CD4-positive, alpha-beta T cell (primary cell): ENCODE results near the gene FEM1C. TPM values are rescaled to one million over a fixed set of nuclear protein-coding genes. Genes with fewer than 3 reads are reported as not detected.

ENCODE experiments used
- ATAC-seq: fragments of 200-7000 bp; cut with Tn5 transposase; one replicate; pipeline ENCODE4 v1.10.0; 2022; ENCODE audit warnings: mild to moderate bottlenecking; ENCODE audit not compliant: poor library complexity
- CTCF ChIA-PET: fragments of 350-600 bp; sonication (Branson Sonifier 250); formaldehyde crosslinking; loops from one replicate; lab custom pipeline; 2021; ENCODE audit warnings: antibody characterized with exemption, inconsistent platforms; lab: Charles Lee
- POLR2A ChIA-PET: fragments of 350-600 bp; sonication (Branson Sonifier 250); formaldehyde crosslinking; loops from one replicate; lab custom pipeline; 2021; ENCODE audit warnings: antibody characterized with exemption, inconsistent platforms; lab: Charles Lee
- DNase-seq, 14 experiments: peaks; one replicate each; pipeline ENCODE4 v3.0.0-alpha.2; 2013 to 2020; ENCODE audit warnings: mixed read lengths in 2 of 14
- H3K27ac ChIP-seq, 2 donors: one replicate each; pipeline versions ENCODE4 v1.5.1 to v1.7.0; 2013; ENCODE audit warnings: low read length in 2 of 2, low read depth in 1 of 2, mild to moderate bottlenecking in 1 of 2
- H3K27me3 ChIP-seq, 2 experiments: 1 replicate in 1 of 2; 2 replicates in 1 of 2; pipeline versions ENCODE4 v1.6.1 to v1.7.0; 2013; ENCODE audit warnings: low read length in 2 of 2, control low read depth in 1 of 2, mild to moderate bottlenecking in 1 of 2, moderate library complexity in 1 of 2; ENCODE audit not compliant: insufficient read depth in 2 of 2, control insufficient read depth in 1 of 2
- H3K36me3 ChIP-seq: one replicate; pipeline ENCODE4 v1.6.1; 2013; ENCODE audit warnings: low read length, control low read depth; ENCODE audit not compliant: insufficient read depth
- H3K4me1 ChIP-seq: one replicate; pipeline ENCODE4 v1.6.1; 2013; ENCODE audit warnings: low read length, control low read depth; ENCODE audit not compliant: insufficient read depth
- H3K4me3 ChIP-seq: one replicate; pipeline ENCODE4 v1.5.1; 2013; ENCODE audit warnings: mild to moderate bottlenecking, low read length, moderate library complexity
- H3K9me3 ChIP-seq, 2 experiments: 1 replicate in 1 of 2; 2 replicates in 1 of 2; pipeline versions ENCODE4 v1.6.1 to v1.7.0; 2013; ENCODE audit warnings: low read length in 2 of 2, mild to moderate bottlenecking in 2 of 2, control low read depth in 1 of 2, moderate library complexity in 1 of 2; ENCODE audit not compliant: control insufficient read depth in 1 of 2, insufficient read depth in 1 of 2
- H3K27ac Mint-ChIP-seq: one replicate; pipeline ENCODE4 v1.8.0; 2020; ENCODE audit warnings: mixed read lengths
- H3K27me3 Mint-ChIP-seq: one replicate; pipeline ENCODE4 v1.8.0; 2021; ENCODE audit warnings: mixed read lengths
- H3K36me3 Mint-ChIP-seq: one replicate; pipeline ENCODE4 v1.8.0; 2021; ENCODE audit warnings: low read depth, mixed read lengths
- H3K4me1 Mint-ChIP-seq: one replicate; pipeline ENCODE4 v1.8.0; 2021; ENCODE audit warnings: low read depth, mixed read lengths
- H3K4me3 Mint-ChIP-seq: one replicate; pipeline ENCODE4 v1.8.0; 2020; ENCODE audit warnings: mild to moderate bottlenecking, mixed read lengths
- H3K9me3 Mint-ChIP-seq: one replicate; pipeline ENCODE4 v1.8.0; 2020; ENCODE audit warnings: mixed read lengths
- intact Hi-C, 2 experiments: fragments of 100-400 bp; cut with DNase I in 1 of 2; cut with micrococcal nuclease in 1 of 2; formaldehyde crosslinking; loops; one replicate each; pipeline versions ENCODE4 v1.15.1 to v1.9.0; 2023 to 2025; cut with DNase I, micrococcal nuclease
- total RNA-seq, 174 experiments: library from RNA in 2 of 174; stranded (reverse) in 2 of 174; gene quantifications; one replicate each; pipeline ENCODE4 v1.2.3 and lab custom pipeline; 2021 to 2026
- TF ChIP-seq, protein P1 (sequence below): fragments of 200-600 bp; IDR thresholded peaks from one replicate; pipeline ENCODE4 v1.8.0; 2022; ENCODE audit warnings: antibody characterized with exemption, mild to moderate bottlenecking

The FEM1C gene
- total RNA-seq, 2 experiments from 2014 or later = 43.3 to 44.2 TPM

DNA sequence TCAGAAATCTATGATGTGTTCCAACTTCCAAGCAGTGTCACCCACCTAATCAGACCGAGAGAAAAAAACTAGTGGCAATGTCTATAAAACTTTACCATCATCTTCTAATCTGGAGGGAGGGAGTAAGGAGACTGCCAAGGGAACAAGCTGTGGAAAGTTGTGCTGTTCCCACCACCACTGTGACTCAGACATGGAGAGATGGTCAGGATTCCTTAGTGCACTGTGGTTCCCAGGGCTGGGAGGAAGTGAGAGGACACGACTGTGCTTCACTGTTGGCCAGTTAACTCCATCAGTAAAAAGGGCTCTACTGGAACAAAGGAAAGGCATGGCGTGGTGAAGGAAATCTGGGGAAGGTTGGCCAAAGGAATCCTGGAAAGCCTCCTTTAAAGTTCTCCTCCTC lies 38.9 kb upstream of the FEM1C start:
- Histone ChIP-seq H3K9me3 (no peaks in the 10 kb centered on the region), H3K27me3 (no peaks in the 10 kb centered on the region), H3K27ac (no peak overlapping the region), H3K4me1 (no peaks in the 10 kb centered on the region), H3K4me3 (no peak overlapping the region), H3K36me3 (no peaks in the 10 kb centered on the region)
- no peak for ATAC-seq
- intact Hi-C loops = no loop called here
- DNase-seq = no peak
- no peaks in the 10 kb centered on the region for H3K4me1 Mint-ChIP-seq
- no peaks in the 10 kb centered on the region for H3K9me3 Mint-ChIP-seq
- H3K4me3 Mint-ChIP-seq = no peak overlapping the region
- ChIA-PET CTCF (interaction anchor here (1.1 kb wide), 1 partner anchor 9 kb away, joined by 3 read pairs; no protein-coding TSS in a partner anchor), POLR2A (no interaction called here)
- no peak overlapping the region for H3K27ac Mint-ChIP-seq
- TF ChIP-seq, protein P1, sequence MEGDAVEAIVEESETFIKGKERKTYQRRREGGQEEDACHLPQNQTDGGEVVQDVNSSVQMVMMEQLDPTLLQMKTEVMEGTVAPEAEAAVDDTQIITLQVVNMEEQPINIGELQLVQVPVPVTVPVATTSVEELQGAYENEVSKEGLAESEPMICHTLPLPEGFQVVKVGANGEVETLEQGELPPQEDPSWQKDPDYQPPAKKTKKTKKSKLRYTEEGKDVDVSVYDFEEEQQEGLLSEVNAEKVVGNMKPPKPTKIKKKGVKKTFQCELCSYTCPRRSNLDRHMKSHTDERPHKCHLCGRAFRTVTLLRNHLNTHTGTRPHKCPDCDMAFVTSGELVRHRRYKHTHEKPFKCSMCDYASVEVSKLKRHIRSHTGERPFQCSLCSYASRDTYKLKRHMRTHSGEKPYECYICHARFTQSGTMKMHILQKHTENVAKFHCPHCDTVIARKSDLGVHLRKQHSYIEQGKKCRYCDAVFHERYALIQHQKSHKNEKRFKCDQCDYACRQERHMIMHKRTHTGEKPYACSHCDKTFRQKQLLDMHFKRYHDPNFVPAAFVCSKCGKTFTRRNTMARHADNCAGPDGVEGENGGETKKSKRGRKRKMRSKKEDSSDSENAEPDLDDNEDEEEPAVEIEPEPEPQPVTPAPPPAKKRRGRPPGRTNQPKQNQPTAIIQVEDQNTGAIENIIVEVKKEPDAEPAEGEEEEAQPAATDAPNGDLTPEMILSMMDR = no peak
- H3K36me3 Mint-ChIP-seq = no peaks in the 10 kb centered on the region
- no peaks in the 10 kb centered on the region for H3K27me3 Mint-ChIP-seq

DNA sequence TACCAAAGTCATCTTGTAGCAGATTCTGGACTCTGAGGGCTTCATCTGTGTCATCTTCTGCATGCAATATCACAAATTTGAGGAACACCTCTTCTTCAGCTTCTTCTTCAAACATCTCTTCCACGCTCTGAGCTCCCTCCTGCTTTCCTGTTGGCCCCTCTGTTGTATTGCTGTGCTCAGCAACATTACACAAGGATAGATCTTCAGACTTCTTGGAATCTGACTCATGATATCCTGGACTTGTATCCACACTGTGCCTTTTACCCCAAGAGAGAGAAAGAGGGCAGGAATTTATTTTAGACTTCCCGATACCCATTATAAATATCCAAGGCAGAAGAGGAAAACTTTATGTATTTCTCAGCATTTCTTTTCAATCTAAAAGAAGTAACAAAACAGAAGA lies 36.4 kb upstream of the FEM1C start:
- no peaks in the 10 kb centered on the region for H3K4me1 Mint-ChIP-seq
- ATAC-seq = no peak
- no peak overlapping the region for H3K4me3 Mint-ChIP-seq
- no peak overlapping the region for H3K27ac ChIP-seq
- H3K27me3 ChIP-seq = no peaks in the 10 kb centered on the region
- H3K4me1 ChIP-seq = no peaks in the 10 kb centered on the region
- intact Hi-C loops = no loop called here
- POLR2A ChIA-PET = no interaction called here
- H3K4me3 ChIP-seq = no peak overlapping the region
- CTCF ChIA-PET = no interaction called here
- DNase-seq = no peak
- no peaks in the 10 kb centered on the region for H3K9me3 Mint-ChIP-seq
- no peaks in the 10 kb centered on the region for H3K36me3 Mint-ChIP-seq
- H3K9me3 ChIP-seq = no peaks in the 10 kb centered on the region
- no peak overlapping the region for H3K27ac Mint-ChIP-seq
- TF ChIP-seq, protein P1 = no peak
- H3K27me3 Mint-ChIP-seq = no peaks in the 10 kb centered on the region
- no peaks in the 10 kb centered on the region for H3K36me3 ChIP-seq

DNA sequence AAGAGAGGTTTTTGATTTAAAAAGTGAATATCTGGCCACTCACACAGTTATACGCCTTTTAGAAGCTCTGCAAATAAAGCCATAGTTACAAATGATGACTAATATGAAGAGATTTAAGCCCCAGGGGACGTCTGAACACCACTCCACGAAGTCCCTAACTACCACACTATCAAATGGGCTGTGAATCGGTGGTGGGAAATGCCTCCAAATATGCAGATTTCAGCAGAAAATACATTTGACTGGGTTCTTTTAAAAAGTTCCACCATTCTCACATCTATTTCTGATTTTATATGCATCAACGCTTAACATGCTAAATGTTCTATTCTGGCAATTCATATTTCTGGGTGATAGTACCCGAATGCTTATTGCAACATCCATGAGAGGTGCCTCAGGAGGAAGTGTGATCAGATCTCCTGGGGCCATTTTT lies 35.2 kb upstream of the FEM1C start:
- no peak overlapping the region for H3K27ac Mint-ChIP-seq
- TF ChIP-seq, protein P1 = no peak
- ATAC-seq = no peak
- Histone ChIP-seq H3K4me3 (no peak overlapping the region), H3K36me3 (no peaks in the 10 kb centered on the region), H3K27me3 (no peaks in the 10 kb centered on the region), H3K27ac (no peak overlapping the region), H3K4me1 (no peaks in the 10 kb centered on the region), H3K9me3 (no peaks in the 10 kb centered on the region)
- no peaks in the 10 kb centered on the region for H3K36me3 Mint-ChIP-seq
- no peaks in the 10 kb centered on the region for H3K9me3 Mint-ChIP-seq
- H3K4me3 Mint-ChIP-seq = no peak overlapping the region
- intact Hi-C loops = no loop called here
- ChIA-PET POLR2A (no interaction called here), CTCF (no interaction called here)
- no peaks in the 10 kb centered on the region for H3K27me3 Mint-ChIP-seq
- DNase-seq = no peak
- H3K4me1 Mint-ChIP-seq = no peaks in the 10 kb centered on the region
